ENCODE measurements around the gene CUEDC2.

Gene CUEDC2

DNA sequence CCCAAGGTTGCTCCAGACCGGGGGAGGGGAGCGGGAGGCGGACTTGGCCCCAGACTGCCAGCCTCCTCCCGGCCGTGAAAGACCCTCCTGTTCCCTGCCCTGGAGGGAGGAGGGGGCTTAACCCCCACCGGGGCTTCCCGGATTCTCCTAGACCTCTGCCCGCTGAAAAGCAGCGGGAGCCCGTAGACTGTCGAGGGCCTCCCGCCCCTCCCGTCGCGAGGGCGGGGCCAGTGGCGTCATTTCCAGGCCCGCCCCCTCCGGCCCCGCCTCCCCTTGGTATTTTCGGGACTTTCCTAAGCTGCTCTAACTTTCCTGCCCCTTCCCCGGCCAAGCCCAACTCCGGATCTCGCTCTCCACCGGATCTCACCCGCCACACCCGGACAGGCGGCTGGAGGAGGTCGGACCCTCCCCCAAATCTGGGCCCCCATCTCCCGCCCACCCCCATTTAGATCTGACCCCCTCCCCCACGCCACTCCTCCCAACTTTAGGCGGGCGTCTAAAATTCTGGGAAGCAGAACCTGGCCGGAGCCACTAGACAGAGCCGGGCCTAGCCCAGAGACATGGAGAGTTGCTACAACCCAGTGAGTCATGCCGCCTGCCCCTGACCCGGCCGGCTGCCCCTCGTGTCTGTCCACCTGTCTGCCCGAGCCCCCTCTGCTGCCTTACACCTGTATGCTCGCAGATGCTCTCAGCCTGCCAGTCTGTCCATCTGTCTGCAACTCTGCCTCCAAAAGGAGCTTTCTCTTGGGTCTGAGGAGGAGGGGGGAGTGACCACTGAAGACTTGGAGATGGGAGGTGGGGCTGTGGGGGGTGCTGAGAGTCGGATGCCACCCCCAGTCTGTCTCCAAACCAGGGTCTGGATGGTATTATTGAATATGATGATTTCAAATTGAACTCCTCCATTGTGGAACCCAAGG, 36.7 kb downstream of the CUEDC2 start, which contains the start of gene NFKB2:
TSS of gene NFKB2 (plus strand) at position 306 of the 917 bp plus-strand sequence. CDS start at position 561, 255 bp downstream.
- peak; percentile 68 to 89 (median 80) for DNase-seq

DNA sequence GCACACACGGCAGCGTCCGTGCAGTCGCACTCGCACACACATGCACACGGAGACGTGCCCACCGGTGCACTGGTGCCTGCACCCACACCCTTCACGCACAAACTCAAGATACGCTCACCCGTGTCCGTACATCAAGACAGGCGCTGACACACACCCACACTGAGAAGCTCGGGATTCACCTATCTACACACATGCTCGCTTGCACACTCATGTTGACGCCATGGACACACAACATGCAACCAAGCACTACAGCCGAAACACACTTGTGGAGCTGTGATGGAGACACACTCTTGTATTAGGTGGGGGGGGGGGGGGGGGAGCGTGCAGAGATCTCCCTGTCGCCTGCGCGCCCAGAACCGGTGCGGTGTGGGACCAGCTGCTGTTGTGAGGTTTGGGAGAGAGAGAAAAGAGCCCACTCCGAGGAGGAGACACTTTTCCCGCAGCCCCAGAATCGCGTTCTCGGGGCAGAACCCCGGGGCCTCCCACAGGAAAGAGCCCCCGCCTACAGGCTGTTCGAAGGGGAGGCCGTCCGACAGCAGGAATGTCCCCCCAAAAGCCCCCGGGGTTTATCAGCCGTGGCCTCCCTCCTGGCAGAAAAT, 37.5 kb downstream of the CUEDC2 start:
- DNase-seq, result peak; percentile 61 to 73 (median 66)

DNA sequence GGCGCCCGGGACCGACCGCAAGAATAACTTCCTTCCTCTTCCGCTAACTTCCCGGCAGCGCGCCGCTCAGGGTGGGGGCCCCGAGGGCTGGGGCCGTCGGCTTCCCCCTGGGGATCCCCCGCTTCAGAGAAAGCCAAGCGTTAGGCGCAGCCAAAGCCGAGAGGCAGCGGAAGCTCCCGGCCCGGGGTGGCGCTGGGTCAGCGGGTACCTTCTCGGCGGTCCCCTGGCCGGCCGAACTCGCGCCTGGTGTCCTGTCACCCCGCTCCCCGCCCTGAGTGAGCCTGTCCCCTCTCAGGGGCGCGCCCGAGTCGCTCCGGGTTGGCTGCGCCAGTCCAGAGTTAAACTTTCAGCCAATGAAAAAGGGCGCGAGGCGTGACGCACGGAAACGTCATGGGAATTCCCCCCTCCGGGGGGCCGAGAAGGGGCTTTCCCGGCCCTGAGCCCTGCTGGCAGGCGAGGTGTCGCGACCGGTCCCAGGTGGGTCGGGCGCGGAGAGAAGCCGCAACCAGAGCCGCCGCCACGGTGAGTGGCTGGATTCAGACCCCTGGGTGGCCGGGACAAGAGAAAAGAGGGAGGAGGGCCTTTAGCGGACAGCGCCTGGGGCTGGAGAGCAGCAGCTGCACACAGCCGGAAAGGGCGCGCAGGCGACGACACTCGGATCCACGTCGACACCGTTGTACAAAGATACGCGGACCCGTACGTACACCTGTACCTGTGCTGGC, 38.1 kb downstream of the CUEDC2 start:
- DNase-seq, result peak; percentile 96 to 100 (median 98)

DNA sequence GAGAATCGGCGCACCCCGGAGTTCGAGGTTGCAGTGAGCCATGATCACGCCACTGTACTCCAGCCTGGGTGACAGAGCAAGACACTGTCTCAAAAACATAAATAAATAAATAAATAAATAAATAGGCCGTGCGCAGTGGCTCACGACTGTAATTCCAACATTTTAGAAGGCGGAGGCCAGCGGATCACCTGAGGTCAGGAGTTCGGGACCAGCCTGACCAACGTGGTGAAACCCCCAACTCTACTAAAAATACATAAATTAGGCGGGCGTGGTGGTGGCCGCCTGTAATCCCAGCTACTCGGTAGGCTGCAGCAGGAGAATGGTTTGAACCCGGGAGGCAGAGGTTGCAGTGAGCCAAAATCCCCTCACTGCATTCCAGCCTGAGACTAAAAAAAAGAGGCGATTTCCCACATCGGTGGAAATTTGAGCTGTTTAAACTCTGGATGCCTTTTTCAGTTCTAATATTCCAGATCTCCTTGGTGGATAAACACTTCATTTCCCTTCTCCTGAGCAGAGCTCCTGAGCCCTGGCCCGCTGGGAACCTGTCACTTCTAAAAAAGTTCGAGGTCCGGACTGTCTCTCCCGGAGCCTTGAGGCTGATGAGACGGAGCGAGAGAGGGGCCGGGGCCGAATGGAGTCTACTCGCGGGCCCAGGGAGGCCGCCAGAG, 38.8 kb downstream of the CUEDC2 start:
- no peak for DNase-seq

DNA sequence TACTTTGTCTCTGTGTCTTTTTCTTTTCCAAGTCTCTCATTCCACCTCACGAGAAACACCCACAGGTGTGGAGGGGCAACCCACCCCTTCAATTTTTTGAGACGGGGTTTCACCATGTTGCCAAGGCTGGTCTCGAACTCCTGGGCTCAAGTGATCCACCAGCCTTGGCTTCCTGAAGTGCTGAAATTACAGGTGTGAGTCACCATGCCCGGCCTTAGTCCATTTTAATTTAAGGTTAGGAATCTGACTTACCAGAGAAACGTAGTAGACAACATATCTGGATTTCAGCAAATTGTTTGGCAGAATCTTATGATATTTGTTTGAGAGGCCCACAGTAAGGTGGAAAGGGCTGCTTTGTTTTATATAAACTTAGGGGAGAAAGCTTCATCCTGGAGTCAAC, 40.1 kb downstream of the CUEDC2 start:
- DNase-seq, result no peak

DNA sequence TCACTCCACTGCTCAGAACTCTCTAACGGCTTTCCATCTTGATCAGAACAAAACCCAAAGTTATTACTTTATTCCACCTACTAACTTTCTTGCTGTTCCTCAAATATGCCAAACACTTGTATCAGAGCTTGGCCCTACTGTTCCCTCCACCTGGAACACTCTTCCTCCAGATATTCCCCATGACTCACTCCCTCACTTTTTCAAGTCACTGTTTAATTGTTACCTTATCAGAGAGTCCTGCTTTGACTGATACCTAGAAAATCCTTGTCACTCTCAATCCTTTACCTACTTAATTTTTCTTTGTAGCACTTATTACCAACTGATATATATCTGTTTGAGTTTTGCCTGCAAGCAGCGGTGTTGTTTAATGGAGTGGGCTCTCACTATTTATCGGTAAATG, 42.5 kb downstream of the CUEDC2 start:
- no peak for DNase-seq

DNA sequence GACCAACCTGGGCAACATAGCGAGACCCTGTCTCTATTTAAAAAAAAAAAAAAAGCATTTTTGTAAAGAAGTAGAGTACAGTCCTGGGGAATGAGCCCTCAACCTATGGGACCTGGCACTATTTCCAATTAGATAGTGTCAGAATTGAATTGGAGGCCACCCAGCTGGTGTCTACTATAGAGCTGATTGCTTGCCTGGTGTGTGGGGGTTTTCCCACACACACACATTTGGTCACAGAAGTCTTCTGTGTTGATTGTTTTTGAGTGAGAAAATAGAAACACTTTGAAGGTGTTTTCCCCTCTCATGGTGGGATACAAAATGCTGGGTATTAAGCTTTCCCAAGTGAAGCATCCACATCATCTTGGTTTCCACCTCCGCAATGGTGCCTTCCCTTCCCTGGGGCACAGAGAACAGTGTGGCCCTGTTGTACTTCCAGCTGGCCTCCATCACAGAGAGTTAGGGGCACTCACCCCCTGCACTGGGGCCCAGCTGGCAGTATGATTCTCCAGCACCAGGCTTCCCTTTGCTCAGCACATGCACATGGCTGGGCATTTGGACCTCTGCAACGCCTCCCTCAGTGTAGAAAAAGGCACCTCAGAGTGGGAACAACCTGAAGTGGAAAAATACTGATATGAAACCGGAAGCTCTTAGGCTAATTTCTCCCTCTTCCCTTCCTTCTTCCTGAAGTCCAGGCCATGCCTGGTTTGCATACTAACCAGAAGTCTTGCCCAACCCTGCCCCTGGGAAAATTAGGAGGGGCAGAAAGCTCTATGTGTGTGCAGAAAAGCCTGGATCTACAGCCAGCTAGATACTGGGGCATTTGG, 47.6 kb downstream of the CUEDC2 start:
- no peak for DNase-seq

DNA sequence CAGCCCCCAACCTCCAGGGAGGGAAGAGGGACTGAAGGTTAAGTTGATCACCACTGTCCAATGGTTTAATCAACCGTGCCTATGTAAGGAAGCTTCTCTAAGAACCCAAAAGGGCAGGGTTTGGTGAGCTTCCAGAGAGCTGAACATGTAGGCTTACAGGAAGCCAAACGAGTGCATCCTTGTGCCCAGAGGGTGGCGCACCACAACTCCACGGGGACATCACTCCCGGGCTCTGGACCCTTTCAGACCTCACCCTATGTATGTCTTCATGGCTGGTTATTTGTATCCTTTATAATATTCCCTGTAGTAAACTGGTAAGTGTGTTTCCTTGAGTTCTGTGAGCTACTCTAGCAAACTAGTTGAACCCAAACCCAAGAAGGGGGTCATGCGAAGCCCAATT, 48.3 kb downstream of the CUEDC2 start:
- DNase-seq, result no peak

DNA sequence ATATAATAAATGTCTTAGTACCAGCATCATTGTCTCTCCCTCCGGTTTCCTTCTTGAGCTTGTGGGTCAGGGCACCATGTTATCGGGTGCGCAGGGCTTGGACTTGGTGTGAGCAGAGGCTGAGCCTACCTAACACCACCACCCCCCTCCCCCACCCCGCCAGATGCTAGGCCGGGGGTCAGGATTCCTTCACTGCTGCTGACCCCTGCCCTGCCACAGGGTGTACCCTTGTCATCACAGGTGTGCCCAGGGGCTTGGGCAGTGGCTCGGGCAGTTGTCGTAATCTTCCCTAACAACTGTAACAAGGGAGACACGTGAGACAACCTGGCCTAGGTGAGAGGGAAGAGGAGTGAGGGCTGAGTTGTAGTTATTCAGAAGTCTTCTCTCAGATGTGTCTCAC, 49.5 kb downstream of the CUEDC2 start:
- no peak for DNase-seq

DNA sequence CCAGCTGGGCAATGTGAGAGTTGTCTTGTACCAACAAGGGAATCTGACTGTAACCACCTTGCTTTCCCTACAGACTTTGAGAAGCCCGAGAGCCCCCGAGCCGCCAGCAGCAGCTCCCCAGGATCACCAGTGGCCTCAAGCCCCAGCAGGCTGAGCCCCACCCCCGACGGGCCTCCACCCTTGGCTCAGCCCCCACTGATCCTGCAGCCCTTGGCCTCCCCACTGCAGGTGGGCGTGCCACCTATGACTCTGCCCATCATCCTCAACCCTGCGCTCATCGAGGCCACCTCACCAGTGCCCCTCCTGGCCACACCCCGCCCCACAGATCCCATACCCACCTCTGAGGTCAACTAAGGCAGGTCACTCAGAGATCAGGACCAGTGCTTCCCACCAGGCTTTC, 50.4 kb downstream of the CUEDC2 start:
- no peak for DNase-seq

DNA sequence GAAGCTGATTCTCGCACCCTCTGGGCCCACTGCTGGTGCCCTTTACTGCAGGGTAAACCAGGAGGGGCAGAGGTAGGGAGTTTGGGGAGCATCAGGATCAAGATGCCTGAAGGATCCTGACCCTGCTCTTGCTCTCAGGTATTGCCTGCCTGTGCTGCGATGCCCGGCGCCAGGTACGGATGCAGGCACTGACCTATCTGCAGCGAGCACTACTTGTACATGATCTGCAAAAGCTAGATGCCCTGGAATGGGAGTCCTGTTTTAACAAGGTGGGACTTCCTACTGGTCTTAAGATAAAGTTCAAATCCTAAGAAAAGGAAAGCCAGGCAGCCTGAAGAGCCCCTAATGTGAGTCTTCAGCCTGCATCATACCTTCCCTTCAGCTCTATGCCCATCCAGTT, 53.0 kb downstream of the CUEDC2 start:
- no peak for DNase-seq

DNA sequence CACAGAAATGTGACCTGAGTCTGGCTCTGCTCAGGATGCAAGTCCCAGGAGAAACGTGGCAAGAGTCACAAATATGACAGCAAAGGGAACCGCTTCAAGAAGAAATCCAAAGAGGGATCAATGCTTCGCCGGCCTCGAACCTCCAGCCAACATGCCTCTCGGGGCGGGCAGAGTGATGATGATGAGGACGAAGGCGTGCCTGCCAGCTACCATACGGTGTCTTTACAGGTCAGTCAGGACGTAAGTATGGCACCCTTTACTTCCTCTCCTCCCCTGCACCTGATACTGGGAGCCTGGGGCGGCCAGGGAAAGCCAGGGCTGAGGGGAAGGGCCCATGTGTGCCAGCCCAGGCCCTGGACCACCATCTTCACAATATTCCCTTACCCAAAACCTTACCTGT, 55.5 kb downstream of the CUEDC2 start:
- DNase-seq, result no peak

DNA sequence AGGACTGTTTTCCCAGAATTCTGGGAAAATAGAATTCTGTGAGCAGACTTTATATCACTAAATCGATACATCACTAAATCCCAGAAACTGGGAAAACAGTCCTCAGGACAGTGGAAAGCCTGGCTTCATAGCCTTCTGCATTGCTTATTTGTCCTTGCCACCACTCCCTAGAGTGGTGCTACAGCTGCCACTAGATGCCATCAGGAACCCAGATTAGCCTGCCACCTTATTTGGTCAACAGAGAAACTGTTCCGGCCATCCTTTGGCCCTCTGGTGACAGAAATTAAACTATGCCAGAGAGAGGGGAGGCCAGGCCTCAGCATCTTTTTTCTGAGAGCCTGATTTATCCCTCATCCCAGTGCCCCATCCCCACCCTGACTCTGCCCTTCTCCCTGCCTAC, 56.5 kb downstream of the CUEDC2 start:
- DNase-seq, result no peak

DNA sequence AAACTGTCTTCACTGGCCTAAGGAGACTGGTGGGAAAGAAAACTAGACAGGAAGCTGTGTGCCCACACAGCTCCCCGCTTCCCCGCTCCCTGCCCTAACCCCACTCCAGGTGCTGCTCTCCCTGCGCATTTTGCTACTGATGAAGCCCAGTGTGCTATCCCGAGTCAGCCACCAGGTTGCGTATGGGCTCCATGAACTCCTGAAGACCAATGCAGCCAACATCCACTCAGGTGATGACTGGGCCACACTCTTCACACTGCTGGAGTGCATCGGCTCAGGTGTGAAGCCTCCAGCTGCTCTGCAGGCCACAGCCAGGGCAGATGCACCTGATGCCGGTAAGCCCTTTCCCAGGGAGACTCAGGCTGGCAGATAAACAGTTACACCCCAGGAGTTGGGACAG, 57.1 kb downstream of the CUEDC2 start:
- no peak for DNase-seq
